Measurements from ENCODE around the gene KY.

DNA sequence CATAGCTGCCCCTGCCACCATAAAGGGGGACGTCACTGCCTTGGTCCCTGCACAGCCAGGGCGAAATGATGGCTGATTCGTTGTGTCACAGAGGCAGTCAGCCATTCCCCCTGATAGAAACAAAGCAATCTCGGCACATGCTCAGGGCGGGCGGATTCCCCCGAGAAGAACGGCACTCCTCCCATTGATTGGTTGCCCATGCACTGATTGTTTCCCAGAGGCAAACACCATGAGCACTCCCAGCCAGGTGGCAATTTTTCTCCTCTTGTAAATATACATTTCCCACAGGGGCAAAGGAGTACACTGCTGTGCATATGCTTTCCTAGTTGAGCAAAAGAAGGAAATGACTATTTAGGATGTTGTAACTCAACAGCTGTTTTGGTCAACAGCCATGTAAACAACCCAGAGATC lies 56.5 kb downstream of the KY start:
- TF ChIP-seq, protein P1, sequence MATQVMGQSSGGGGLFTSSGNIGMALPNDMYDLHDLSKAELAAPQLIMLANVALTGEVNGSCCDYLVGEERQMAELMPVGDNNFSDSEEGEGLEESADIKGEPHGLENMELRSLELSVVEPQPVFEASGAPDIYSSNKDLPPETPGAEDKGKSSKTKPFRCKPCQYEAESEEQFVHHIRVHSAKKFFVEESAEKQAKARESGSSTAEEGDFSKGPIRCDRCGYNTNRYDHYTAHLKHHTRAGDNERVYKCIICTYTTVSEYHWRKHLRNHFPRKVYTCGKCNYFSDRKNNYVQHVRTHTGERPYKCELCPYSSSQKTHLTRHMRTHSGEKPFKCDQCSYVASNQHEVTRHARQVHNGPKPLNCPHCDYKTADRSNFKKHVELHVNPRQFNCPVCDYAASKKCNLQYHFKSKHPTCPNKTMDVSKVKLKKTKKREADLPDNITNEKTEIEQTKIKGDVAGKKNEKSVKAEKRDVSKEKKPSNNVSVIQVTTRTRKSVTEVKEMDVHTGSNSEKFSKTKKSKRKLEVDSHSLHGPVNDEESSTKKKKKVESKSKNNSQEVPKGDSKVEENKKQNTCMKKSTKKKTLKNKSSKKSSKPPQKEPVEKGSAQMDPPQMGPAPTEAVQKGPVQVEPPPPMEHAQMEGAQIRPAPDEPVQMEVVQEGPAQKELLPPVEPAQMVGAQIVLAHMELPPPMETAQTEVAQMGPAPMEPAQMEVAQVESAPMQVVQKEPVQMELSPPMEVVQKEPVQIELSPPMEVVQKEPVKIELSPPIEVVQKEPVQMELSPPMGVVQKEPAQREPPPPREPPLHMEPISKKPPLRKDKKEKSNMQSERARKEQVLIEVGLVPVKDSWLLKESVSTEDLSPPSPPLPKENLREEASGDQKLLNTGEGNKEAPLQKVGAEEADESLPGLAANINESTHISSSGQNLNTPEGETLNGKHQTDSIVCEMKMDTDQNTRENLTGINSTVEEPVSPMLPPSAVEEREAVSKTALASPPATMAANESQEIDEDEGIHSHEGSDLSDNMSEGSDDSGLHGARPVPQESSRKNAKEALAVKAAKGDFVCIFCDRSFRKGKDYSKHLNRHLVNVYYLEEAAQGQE (IDR thresholded peaks at IDR 0.05; ENCODE audit: borderline replicate concordance in 1 of 2, low read depth in 1 of 2, low read length in 2 of 2), result no peak
- TF ChIP-seq, protein P2, sequence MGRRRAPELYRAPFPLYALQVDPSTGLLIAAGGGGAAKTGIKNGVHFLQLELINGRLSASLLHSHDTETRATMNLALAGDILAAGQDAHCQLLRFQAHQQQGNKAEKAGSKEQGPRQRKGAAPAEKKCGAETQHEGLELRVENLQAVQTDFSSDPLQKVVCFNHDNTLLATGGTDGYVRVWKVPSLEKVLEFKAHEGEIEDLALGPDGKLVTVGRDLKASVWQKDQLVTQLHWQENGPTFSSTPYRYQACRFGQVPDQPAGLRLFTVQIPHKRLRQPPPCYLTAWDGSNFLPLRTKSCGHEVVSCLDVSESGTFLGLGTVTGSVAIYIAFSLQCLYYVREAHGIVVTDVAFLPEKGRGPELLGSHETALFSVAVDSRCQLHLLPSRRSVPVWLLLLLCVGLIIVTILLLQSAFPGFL (CRISPR knock-in tag; IDR thresholded peaks at IDR 0.05), result no peak
- TF ChIP-seq SMARCC2 (IDR thresholded peaks at IDR 0.05) (no peak), ZBTB8A (CRISPR knock-in tag; IDR thresholded peaks at IDR 0.05; ENCODE audit: borderline replicate concordance, low read depth) (no peak), FOXP1 (IDR thresholded peaks at IDR 0.05) (no peak), FOXP1 (CRISPR knock-in tag; IDR thresholded peaks at IDR 0.05) (no peak)
- TF ChIP-seq, protein P3, sequence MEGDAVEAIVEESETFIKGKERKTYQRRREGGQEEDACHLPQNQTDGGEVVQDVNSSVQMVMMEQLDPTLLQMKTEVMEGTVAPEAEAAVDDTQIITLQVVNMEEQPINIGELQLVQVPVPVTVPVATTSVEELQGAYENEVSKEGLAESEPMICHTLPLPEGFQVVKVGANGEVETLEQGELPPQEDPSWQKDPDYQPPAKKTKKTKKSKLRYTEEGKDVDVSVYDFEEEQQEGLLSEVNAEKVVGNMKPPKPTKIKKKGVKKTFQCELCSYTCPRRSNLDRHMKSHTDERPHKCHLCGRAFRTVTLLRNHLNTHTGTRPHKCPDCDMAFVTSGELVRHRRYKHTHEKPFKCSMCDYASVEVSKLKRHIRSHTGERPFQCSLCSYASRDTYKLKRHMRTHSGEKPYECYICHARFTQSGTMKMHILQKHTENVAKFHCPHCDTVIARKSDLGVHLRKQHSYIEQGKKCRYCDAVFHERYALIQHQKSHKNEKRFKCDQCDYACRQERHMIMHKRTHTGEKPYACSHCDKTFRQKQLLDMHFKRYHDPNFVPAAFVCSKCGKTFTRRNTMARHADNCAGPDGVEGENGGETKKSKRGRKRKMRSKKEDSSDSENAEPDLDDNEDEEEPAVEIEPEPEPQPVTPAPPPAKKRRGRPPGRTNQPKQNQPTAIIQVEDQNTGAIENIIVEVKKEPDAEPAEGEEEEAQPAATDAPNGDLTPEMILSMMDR (CRISPR knock-in tag; IDR thresholded peaks at IDR 0.05), result no peak
